GM10248 (cell line): ENCODE measurements around the gene BACE2.

ENCODE experiments used
- CTCF ChIA-PET: fragments of 300-600 bp; sonication (Branson Sonifier 250); formaldehyde crosslinking; extraction: SDS; loops from one replicate; lab custom pipeline; 2021; ENCODE audit warnings: antibody characterized with exemption; lab: Yijun Ruan, JAX
- POLR2A ChIA-PET: fragments of 350-650 bp; sonication (Branson Sonifier 250); formaldehyde crosslinking; extraction: SDS; loops from one replicate; lab custom pipeline; 2020; ENCODE audit warnings: antibody characterized with exemption; lab: Yijun Ruan, JAX
- DNase-seq: peaks from one replicate; pipeline ENCODE4 v3.0.0; 2012; ENCODE audit errors: extremely low spot score
- TF ChIP-seq, protein P1 (sequence below): IDR thresholded peaks from 2 replicates; pipeline ENCODE4 v1.5.1; 2012; ENCODE audit warnings: mild to moderate bottlenecking, low read depth; ENCODE audit errors: extremely low read depth, missing control alignments, control extremely low read depth

The BACE2 gene

DNA sequence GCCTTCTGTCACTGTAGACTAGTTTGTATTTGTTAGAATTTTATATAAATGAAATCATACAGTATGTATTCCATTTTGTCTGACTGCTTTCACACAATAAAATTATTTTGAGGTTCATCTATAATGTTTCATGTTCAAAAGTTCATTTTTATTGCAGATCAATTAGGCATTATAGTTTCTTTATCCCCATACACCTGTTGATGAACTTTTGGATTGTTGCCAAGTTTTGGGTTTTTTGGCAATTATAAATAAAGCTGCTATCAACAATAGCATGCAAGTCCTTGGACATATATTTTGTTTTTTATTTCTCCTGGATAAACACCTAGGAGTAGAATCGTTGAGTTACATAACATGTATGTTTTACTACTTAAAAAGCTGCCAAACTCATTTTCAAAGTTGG is 101.6 kb downstream of the BACE2 start:
- TF ChIP-seq, protein P1, sequence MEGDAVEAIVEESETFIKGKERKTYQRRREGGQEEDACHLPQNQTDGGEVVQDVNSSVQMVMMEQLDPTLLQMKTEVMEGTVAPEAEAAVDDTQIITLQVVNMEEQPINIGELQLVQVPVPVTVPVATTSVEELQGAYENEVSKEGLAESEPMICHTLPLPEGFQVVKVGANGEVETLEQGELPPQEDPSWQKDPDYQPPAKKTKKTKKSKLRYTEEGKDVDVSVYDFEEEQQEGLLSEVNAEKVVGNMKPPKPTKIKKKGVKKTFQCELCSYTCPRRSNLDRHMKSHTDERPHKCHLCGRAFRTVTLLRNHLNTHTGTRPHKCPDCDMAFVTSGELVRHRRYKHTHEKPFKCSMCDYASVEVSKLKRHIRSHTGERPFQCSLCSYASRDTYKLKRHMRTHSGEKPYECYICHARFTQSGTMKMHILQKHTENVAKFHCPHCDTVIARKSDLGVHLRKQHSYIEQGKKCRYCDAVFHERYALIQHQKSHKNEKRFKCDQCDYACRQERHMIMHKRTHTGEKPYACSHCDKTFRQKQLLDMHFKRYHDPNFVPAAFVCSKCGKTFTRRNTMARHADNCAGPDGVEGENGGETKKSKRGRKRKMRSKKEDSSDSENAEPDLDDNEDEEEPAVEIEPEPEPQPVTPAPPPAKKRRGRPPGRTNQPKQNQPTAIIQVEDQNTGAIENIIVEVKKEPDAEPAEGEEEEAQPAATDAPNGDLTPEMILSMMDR, result no peak
- ChIA-PET POLR2A (no interaction called here), CTCF (interaction anchor here (1.2 kb wide), 1 partner anchor 22 kb away, joined by 3 read pairs; no protein-coding TSS in a partner anchor)
- no peak for DNase-seq

GRCh38 chr21:41277196-41277595 is 109.2 kb downstream of the BACE2 start:
- ChIA-PET POLR2A (no interaction called here), CTCF (no interaction called here)
- DNase-seq, result no peak
- TF ChIP-seq, protein P1, result no peak

GRCh38 chr21:41277846-41278245 is 109.9 kb downstream of the BACE2 start:
- POLR2A ChIA-PET, result no interaction called here
- TF ChIP-seq, protein P1, result no peak
- no peak for DNase-seq
- CTCF ChIA-PET, result no interaction called here

DNA sequence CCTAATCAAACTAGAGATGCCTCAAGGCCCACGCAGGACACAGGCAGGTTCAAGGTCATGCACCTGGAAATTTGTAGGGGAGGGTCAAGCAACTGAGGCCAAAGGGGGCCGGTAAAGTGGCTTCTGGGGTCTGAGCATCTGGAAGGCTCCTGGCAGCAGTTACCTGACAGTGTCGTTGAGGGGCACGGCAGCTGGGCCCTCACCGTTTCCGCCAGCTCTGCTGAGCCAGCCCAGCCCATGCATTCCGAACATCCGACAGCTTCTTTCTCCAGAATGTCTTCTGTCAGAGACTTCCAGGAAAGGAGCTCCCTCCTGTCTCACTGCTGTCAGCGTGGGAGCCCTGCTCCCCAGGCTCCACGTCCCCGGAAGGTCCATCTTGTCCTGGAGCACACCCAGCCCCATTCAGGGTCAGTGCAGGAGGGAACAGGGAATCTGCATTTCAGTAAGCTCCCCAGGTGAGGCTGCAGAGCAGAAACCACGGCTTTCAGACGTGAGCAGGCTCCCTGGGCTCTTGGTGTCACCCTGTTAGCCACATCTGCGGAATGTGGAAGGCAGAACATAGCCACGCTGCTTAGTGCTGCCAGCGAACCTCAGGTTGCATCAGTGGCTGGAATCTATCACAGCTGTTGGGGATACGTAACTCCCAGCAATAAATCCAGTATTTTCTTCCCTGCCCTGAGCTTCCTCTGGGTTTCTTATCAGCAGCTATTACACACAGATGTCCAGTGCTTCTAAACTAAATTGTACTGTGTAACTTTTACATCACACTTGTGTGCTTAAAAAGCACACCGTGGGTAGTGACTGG is 112.4 kb downstream of the BACE2 start:
- ChIA-PET CTCF (interaction anchor here (0.7 to 5.0 kb wide), 6 partner anchors 9 to 536 kb away, joined by 3 to 26 read pairs (median 3); no protein-coding TSS in a partner anchor), POLR2A (no interaction called here)
- DNase-seq, result no peak
- TF ChIP-seq, protein P1, result no peak

- TF ChIP-seq, protein P1, result no peak
- POLR2A ChIA-PET, result interaction anchor here (1.1 kb wide), 1 partner anchor 87 kb away, joined by 3 read pairs; no protein-coding TSS in a partner anchor
- DNase-seq, result no peak
- CTCF ChIA-PET, result interaction anchor here (0.8 to 5.0 kb wide), 49 partner anchors 8 to 983 kb away, joined by 3 to 90 read pairs (median 5); partner anchors contain the start of gene MX1
Observed at GRCh38 chr21:41282412-41282811, 114.5 kb downstream of the BACE2 start.

- ChIA-PET CTCF (interaction anchor here (0.6 to 5.0 kb wide), 71 partner anchors 9 to 982 kb away, joined by 3 to 90 read pairs (median 5); partner anchors contain the start of genes FAM3B, MX1 and MX2), POLR2A (interaction anchor here (0.5 to 1.1 kb wide), 3 partner anchors 86 to 161 kb away, joined by 3 to 6 read pairs (median 3); partner anchors contain the start of gene MX1)
- peak; percentile 77 for DNase-seq
- TF ChIP-seq, protein P1, result peak; percentile 83
Observed at GRCh38 chr21:41283211-41283818, 115.4 kb downstream of the BACE2 start.
